Astrocyte of the hippocampus (primary cell): ENCODE measurements around the gene EPS8L2.
A peak's percentile ranks its signal among the peaks of the same experiment; 100 is the strongest.

Experiments
- DNase-seq: peaks from one replicate; pipeline ENCODE4 v3.0.0; 2011; ENCODE audit warnings: low read depth, low spot score

The EPS8L2 gene

GRCh38 chr11:761526-762108 lies 55.6 kb downstream of the EPS8L2 start:
- DNase-seq = no peak

DNA sequence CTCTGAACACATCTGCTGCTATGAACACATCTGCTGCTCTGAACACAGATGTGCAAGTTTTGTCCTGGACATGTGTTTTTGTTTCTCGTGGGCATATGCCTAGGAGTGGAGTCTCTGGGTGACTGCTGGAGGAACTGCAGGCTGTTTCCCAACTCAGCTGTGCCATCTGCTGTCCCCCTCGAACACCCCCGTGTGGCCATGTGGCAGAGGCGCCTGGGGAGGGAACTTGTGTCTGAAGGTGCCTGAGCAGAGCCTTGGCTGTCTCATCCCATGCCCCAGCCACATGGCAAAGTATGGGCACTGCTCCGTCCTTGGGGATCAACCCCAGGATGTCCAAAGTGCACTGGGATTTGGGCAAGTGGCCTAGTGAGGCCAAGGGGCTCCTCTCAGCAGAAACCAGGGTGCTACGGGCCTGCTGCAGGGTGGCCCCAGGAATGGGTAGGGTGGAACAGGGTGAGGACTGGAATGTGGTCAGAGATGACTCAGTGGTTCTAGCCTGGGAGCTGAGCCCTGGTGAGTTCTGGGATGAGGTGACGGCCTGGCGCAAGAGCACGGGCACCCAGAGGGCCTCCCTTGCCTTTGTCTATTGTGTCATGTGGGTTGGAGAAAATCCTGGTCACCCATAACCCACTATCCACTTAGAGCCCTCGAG lies 56.5 kb downstream of the EPS8L2 start:
- DNase-seq = peak; percentile 78

DNA sequence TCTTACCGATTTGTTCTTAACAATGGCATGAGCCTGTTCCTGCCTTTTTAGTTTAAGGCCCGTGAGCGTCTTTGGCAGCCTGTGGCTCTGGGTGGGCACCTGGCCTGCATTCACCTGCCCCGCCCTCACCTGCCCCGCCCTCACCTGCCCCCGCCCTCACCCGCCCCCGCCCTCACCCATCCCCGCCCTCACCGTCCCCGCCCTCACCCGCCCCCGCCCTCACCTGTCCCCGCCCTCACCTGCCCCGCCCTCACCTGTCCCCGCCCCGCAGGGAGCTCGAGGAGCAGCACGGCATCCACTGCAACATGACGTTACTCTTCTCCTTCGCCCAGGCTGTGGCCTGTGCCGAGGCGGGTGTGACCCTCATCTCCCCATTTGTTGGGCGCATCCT lies 57.0 kb downstream of the EPS8L2 start:
- DNase-seq = no peak

- no peak for DNase-seq
Observed at GRCh38 chr11:763549-764321, 57.7 kb downstream of the EPS8L2 start.

DNA sequence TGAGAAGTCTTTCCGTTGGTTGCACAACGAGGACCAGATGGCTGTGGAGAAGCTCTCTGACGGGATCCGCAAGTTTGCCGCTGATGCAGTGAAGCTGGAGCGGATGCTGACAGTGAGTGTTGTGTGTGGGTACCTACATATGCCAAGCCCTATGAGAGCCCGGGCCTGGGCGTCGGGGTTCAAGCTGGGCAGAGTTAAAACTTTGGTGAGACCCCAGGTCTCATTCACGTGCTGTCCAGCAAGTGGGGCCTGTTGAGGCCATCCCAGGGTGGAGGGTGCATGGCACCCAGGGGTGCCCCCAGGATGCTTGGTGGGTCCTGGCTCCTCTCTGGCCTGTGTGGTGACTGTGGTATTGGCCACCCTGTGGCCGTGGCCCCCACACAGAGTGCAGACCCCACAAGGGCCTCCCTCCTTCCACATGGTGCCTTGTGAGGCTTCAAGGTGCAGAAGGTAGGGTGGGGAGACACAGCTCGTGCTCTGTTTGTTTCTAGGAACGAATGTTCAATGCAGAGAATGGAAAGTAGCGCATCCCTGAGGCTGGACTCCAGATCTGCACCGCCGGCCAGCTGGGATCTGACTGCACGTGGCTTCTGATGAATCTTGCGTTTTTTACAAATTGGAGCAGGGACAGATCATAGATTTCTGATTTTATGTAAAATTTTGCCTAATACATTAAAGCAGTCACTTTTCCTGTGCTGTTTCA lies 58.4 kb downstream of the EPS8L2 start:
- DNase-seq = no peak

- peak; percentile 75 for DNase-seq
Observed at GRCh38 chr11:765025-765801, 59.2 kb downstream of the EPS8L2 start.

DNA sequence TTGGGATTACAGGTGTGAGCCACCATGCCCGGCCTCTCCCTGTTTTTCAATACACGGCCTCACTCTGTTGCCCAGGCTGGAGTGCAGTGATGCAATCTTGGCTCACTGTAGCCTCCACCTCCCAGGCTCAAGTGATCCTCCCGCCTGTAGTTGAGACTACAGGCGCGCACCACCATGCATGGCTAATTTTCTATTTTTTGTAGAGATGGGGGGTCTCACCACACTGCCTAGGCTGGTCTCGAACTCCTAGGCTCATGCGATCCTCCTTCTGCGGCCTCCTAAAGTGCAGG lies 59.7 kb downstream of the EPS8L2 start:
- no peak for DNase-seq

DNA sequence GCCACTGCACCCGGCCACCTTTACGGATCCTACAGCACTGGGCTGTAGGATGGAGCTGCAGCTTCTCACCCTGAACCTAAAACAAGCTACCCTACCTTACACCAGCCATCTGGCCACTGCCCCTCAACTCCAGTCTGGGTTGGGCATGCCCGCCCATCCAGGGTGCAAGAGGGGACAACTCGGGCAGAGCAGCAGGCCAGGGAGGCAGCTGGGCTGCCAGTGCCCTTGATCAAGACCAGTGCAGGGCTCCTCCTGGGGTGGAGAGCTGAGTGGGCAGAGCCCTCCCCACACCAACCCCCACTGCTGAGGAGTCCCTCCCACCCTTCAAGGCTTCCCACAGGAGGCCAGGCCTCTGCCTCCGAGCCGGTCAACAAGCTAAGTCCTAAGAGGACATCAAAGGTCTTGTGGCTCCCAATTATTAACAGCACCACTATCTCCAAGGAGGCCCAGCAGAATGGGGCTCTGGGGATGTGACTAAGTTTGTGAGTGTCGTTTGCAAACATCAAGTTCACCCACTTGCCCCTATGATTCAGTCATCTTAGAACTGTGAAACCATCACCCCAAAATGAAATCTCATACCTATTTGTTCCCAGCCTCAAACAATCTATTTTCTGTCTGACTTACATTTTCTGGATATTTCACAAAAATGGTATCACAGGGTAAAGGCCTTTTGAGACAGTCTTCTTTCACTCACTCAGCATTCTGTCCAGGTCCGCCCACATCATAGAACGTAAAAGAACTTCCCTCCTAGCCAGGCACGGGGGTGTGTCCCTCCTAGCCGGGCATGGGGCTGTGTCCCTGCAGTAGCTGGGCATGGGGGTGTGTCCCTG lies 60.3 kb downstream of the EPS8L2 start:
- no peak for DNase-seq

DNA sequence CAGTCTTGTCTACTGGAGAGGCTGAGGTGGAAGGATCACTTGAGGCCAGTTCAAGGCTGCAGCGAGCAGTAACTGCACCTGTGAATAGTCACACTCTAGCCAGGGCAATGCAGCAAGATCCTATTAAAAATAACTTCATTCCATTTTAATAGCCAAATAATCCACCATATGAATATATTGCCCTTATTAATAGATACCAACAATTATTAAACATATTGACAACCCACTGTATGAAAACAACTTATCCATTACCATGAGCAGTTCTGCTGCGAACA lies 60.8 kb downstream of the EPS8L2 start:
- no peak for DNase-seq

- DNase-seq = no peak
Observed at GRCh38 chr11:767238-767637, 61.2 kb downstream of the EPS8L2 start.

DNA sequence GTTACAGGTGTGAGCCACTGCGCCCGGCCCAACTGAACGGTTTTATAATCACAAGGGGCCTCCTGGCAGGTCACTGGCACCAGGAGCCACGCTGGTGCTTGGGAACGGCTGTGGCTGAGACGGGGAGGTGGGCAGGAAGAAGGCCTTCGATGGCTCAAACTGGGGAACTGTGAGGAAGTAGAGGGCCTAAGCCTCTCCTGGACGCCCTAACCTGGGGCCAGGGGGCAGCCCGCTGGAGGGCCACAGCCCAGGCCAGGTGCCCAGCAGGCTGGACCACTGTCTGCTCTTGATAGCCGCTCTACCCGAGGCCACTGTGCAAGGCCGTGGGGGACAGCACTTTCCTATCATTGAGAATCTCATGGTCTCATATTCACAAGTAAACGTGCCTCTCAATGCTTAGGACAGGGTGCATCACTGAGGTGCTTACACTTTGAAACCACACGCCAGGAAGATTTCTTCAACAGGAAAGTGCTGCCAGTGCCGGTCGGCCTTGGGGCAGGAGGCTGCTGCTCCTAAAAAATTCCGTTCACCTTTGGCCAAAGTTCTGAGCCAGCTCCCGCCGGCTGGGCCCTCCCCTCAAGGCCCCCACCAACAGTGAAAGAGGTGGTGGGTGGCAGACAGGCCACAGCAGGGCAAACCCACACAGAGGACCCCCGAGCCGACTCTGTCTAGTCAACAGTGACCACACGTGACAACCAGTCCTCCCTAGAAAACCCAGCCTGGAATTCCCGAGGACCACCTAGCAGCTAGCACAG lies 64.0 kb downstream of the EPS8L2 start:
- DNase-seq = no peak

DNA sequence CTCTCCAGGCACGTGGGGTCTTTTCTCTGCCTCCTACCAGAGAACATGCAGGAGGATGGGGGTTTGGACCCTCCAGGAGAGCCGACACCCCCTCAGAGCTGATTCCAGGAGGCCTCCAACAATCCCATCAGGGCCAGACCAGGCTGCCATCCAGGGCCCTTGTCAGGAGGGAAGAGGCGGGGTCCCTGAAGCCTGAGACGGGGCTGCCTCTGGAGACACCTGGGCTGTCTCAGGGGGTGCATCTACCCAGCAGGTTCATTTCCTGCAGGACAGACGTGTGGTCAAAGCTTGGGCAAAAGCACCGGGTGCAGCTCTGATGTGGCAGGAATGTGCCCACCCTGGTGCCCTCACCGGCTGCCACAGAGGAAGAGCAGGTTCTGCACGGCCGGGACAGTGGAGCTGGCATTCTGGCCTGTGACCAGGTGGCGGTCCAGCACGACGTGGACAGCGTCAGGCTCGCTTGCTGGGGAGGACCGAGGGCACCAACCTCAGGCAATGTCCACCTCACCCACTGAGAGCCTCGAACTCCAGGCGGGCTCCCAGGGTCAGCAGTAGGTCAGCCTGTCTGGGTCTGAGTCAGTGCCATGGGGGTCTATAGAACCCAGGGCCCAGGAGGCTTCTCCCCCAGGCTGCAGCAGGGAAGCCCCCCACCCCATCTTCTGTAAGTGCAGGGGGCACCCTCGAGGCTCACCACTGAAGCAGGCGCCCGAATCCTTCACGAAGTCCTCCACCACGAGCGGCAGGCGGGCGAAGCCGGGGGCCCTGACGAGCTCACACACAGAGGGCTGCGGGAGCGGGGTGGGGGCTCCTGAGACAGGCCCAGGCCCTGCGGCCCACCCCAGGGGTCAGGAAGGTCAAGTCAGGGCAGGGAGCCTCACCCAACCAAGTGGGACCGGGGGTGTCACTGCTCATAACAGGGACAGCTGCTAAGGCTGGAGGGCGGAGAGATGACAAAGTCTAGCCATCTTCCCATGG lies 64.9 kb downstream of the EPS8L2 start:
- no peak for DNase-seq

DNA sequence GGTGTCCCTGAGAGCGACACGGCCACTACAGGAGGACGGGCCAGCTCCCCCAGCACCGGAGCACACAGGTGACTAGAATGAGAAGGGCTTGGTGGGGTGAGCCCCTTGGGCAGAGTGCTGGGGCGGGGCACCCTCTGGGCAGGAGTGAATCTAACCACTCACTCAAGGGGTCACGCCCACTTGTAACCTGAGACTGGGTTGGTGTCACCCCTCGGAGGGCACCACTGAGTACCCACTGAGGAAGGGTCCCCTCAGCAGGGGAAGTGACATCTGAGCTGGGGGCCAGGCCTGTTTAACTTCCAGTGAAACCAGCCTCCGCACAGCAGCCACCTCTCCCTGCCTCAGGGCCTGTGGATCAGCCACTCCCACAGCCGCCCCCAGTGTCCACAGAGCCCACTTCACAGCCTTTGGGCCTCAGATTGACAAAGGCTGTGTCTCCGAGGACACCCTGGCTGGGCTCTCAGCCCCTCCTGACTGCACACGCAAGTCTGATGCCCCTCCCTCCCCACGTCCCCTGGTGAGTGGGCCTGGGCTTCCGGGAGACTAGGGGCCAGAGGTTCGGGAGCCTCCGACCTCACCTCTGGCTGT lies 65.7 kb downstream of the EPS8L2 start:
- DNase-seq = peak; percentile 1

DNA sequence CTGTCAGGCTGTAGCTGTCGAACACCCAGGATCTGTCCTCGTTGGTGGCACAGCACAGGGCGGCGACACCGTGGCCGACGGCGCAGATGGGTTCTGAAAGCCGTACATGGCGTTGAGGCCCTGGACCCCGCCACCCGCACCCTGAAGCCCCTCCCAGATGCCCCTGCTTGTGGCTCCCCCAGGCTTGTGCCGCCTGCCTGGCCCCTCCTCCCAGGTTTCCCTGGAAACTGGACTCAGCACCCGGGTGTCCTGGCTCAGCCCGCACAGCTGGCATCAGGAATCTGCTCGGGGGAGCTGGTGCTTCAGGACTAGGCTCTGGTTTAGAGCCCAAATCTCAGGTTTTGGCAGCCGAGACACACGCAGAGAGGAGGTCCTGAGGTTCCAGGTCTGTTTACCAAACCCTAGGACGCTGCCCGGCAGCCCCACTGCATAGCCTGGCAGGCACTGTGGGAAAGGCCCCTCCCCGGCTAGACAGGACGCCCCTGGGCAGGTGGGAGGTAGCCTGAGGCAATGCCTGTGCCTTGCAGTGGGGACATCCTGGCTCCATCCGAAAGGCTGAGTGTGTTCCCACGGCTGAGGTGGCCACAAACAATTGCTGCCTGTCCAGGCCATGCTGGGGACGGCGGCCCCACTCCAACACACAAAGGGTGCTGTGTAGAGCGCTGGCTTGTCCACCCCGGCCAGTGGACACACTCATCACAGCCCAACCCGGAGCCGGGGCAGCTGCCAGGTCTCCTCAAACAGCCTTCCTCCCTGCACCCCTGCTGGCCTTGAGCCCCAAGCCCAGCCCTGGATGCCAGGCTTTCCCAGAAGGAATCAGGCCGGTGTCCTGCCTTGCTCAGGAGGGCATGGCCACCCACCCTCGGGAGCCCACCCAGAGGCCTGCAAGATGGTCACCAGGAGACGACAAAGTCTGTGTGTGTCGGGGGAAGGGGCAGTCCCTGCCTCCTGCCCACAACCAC lies 66.7 kb downstream of the EPS8L2 start:
- DNase-seq = peak; percentile 41

DNA sequence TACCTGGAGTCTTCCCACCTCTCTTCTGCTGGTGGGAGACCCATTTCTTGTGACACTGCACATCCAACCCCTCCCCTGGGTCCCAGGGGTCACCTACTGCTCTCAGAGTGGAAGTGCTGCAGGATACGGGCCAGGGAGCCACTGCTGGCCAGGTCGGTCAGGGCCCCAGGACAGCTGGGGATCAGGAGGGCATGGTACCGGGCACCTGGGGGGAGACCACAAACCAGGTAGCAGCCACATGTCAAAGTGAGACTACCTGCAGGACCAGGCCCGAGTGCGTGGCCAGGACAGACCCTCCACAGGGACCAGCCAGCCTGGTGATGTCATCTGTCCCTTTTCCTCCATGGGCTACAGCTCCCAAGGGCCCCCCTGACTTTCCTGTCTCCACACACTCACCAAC lies 67.4 kb downstream of the EPS8L2 start:
- peak; percentile 0 for DNase-seq

GRCh38 chr11:773830-774229 lies 67.8 kb downstream of the EPS8L2 start:
- no peak for DNase-seq

GRCh38 chr11:774873-775592 lies 69.0 kb downstream of the EPS8L2 start:
- DNase-seq = peak; percentile 65
